GM03348 (cell line): ENCODE measurements around the gene NOS3.

Experiments
- DNase-seq: peaks from one replicate; pipeline ENCODE4 v3.0.0; 2012; ENCODE audit warnings: low spot score

The NOS3 gene

DNA sequence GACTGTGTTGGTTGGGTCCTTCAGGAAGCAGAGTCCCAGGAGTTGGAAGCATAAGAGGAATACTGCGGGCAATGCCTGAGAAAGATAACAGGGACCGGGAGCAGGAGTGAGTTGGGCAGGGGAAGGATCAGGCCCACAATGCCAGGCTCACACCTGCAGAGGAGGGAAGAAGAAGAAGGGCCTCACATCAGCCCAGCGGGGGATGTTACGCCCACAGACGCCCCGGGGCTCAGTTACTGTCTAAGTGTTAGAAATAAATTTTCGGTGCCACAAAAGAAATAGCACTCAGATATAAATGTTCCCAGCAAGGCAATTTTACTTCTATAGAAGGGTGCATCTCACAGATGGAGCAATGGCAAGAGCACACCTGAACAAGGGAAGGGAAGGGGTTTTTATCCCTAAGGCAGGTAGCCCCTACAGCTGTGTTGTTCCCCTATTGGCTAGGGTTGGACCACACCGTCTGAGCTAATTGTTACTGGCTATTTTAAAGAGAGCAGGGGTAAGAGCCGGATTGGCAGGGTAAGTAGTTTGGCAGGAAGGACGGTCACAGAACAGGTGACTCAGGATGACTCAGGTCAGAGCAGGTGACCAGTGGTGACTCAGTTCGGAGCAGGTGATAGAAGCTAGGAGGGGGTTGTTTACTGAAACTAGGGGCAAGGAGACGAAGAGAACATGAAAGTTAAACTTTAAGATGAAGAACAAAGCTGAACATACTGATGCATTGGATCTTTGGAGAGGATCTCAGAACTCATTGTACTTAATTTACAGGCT, at the start of gene NOS3:
NOS3 (plus strand) TSS at position 602 of the 771 bp plus-strand sequence. CDS start 2,787 bp downstream, outside the sequence.
- no peak for DNase-seq

- no peak for DNase-seq
Observed at GRCh38 chr7:150941351-150942000, 49.3 kb upstream of the NOS3 start.

GRCh38 chr7:150942001-150942590, 48.7 kb upstream of the NOS3 start:
- DNase-seq = no peak

DNA sequence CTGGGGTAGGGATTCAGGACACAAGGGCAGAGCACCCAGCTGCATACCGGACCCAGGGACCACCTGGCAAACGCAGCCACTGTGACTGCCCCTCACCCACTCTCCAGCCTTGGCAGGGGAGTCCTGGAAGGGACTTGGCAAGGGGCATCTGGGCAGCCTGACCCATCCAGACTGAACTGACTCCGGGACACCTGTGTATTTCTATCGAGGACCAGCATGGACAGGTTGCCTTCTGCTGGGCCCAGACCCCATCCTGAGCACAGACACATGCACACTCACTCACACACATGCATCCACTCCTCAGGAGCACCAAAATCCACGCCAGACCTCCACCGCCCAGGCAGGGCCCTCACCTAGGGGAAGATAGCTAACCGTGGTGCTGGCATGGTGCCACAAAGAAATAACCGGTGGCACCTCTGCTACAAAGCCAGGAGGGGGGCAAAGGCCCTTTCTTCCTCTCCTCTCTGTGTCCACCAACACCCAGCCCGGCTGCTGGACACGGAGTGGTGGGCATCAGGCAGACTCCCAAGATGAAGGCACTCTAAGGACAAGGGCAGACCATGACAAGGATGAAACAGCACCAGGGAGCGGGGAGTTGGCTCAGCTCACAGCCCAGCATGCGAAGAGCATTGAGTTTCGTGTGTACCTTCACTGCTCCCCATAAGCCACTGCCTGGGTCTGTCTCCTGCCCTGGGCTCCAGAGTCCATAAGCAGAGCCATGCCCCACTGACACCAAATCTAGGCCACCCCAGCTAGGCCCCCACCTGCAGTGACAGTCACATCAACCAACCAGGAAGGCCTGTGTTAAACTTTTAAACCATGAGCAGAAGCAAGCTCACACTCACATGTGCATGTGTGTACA, 48.0 kb upstream of the NOS3 start:
- no peak for DNase-seq

- no peak for DNase-seq
Observed at GRCh38 chr7:150943453-150943814, 47.4 kb upstream of the NOS3 start.

DNA sequence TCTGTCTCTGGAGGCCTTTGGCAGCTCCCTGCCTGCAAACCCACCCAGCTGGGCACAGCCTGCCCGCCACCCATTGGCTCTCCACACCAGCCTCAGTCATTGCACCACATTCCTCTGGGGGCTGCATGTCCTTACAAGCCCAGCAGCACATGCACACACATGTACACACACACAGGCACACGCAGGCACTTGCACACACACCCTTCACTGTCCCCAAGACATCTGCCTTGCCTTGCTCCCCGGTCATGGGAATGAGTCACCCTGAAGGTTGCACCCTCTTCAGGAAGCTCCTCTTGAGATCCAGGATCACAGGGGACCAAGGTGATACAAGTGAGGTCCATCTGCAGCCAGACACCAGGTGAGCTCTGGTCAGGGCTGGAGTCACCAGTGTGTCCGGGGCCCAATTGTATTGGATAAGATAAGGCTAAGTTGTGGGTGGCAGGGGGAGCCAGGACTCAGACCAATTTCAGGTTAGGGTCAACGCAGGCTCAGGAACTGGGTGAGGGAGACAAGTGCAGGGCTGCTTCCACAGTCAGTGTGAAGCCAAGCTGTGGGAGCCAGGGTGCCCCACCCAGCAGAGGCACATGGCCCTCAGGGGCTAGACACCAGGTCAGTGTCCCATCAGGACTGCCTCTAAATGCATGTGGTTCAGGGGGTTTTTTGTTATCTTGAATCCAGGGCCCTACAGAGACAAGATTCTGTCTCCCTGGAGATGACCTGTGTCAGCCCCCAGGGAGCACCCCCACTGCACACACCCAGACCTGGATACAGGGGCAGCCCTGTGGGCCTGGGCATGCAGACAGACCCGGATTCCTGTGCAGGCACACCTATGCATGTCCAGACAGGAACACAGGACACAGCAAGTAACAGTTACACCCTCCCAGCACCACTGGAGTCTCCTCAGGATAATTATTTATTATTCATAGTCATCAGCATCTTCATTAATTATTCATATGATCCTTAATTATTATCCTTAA, 46.5 kb upstream of the NOS3 start:
- DNase-seq = no peak

- DNase-seq = no peak
Observed at GRCh38 chr7:150945171-150945852, 45.5 kb upstream of the NOS3 start.

GRCh38 chr7:150945853-150946420, 44.9 kb upstream of the NOS3 start:
- no peak for DNase-seq

DNA sequence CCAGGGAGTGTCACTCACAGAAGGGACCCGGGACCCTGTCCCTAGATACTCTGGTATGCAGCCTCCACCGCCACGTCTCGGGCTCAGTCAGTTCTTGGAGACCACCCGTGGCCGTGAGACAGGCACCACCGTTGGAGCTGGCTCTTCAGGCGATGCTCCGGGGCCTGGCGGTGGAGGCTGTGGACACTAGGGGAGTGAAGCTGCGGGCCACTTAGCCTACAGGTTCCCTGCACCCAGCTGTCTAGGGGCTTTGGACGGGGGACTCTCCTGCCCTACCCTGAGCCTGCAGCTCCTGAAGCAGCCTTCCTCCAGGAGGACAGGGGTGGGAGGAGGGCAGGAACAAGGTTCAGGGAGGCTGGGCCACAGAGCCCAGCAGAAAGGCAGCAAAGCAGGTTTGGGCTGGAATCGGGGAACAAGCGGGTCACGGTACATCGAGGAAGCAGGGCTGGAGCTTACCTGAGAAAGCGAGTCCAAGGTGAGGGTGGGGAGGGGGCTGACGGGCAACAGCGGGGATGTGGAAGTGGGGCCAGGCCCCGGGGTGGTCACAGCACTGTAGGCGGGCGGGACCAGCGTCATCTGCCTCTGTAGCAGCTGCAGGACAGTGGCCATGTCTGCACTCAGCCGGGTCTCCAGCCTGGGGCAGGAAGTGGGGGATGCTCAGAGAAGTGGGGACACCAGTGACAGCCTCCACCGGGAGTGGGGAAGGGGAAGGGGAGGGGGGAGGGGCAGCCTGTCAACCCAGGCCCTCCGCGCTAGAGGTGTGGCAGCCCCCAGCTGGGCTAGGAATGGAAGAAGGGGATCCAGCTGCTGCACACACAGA, 44.2 kb upstream of the NOS3 start:
- DNase-seq = no peak

GRCh38 chr7:150947241-150947745, 43.5 kb upstream of the NOS3 start:
- DNase-seq = no peak

DNA sequence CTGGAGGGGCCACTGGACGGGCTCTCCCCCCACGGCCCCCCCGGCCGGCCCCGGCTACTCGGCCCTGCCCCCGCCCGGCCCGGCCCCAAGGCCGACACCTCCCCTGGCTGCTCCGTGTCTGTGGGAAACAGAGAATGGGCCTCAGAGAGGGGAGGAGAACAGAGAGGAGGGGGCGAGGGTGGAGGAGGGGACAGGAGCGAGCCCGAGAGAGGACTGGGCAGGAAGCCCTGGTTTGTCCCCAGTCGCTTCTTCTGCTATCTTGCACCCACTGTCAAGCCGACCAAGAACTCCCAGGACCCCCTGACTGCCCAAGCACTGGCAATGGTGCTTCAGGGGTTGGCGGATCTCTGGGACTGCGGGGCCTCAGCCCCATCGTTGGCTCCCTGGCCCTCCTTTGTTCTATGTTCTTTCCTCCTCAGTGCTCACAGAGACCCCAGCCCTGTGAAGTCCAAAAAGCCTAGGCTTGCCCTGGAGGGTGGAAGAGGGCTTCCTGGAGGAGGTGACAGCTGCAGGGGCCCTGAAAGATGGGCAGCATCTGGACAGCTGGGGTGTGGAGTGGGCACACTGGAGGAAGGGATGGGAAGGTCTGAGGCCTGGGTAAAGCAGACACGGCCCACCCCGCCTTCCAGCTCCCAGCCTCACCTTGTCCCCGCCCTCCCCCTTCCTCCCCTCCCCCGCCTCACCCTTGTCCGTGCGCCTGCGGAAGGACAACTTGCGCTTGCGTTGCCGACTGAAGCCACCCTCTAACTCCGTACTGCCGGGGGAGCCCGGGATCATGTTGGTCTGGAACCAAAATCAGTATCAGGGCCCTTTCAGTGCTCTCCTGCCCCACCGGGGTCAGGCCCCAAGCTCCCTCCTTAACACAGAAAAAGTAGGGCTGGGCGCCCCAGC, 42.8 kb upstream of the NOS3 start:
- no peak for DNase-seq

GRCh38 chr7:150948791-150949251, 42.0 kb upstream of the NOS3 start:
- DNase-seq = no peak

- DNase-seq = no peak
Observed at GRCh38 chr7:150949564-150949963, 41.3 kb upstream of the NOS3 start.

GRCh38 chr7:150949971-150950491, 40.8 kb upstream of the NOS3 start:
- no peak for DNase-seq

- DNase-seq = no peak
Observed at GRCh38 chr7:150950496-150951180, 40.2 kb upstream of the NOS3 start.

- no peak for DNase-seq
Observed at GRCh38 chr7:150951181-150951520, 39.7 kb upstream of the NOS3 start.

GRCh38 chr7:150951521-150951920, 39.3 kb upstream of the NOS3 start:
- no peak for DNase-seq
